Fibroblast of upper back skin (primary cell): ENCODE results near the gene PHF1.

ENCODE experiments used
- DNase-seq: peaks from one replicate; pipeline ENCODE4 v3.0.0-alpha.2; 2013

The PHF1 gene

DNA sequence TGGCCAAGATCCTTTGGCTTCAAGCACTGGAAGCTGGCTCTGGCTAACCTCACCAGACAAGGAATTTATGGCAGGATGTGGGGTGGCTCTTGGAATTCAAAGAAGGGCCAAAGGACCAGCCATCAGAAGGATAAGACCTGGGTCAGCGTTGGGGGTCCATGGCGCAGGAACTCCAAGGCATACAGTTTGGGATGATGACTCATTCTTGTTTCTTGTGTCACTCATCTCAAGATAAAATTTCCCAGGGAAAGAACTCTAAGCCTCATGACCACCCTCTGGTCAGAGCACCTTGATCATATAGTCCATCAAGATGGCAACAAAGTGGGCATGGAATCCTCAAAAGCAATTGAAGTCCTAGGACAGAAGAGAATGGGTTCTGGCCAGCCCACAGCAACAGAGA is 48.4 kb downstream of the PHF1 start:
- DNase-seq, result no peak
